IMR-90 (cell line): Measurements from ENCODE around the gene CNTN3.
A peak's percentile ranks its signal among the peaks of the same experiment; 100 is the strongest.

ENCODE experiments used
- CHD1 ChIP-seq: IDR thresholded peaks from 2 replicates; pipeline ENCODE4 v1.6.1; 2012; ENCODE audit warnings: low read depth, low read length, improper control_type of control experiment
- CTCF ChIP-seq: conservative IDR thresholded peaks from 2 replicates; pipeline ENCODE4 v1.5.1; 2012; ENCODE audit warnings: mild to moderate bottlenecking, low read depth, low read length, improper control_type of control experiment
- FOS ChIP-seq: fragments of 150-350 bp; IDR thresholded peaks from 2 replicates; pipeline ENCODE4 v1.6.1; 2016; ENCODE audit warnings: low read depth, low read length
- MAFK ChIP-seq: IDR thresholded peaks from 2 replicates; pipeline ENCODE4 v1.6.1; 2012; ENCODE audit warnings: low read depth, low read length, improper control_type of control experiment
- MAZ ChIP-seq: IDR thresholded peaks from 2 replicates; pipeline ENCODE4 v1.6.1; 2012; ENCODE audit warnings: low read depth, mild to moderate bottlenecking, low read length, improper control_type of control experiment, moderate library complexity, borderline replicate concordance
- MXI1 ChIP-seq: IDR thresholded peaks from 2 replicates; pipeline ENCODE4 v1.6.1; 2012; ENCODE audit warnings: low read depth, mild to moderate bottlenecking, low read length, moderate library complexity, borderline replicate concordance
- POLR2A ChIP-seq: IDR thresholded peaks from 2 replicates; pipeline ENCODE4 v1.6.1; 2012; ENCODE audit warnings: mild to moderate bottlenecking, low read depth, low read length
- RAD21 ChIP-seq: IDR thresholded peaks from 2 replicates; pipeline ENCODE4 v1.6.1; 2012; ENCODE audit warnings: low read length, improper control_type of control experiment
- RFX5 ChIP-seq: IDR thresholded peaks from 2 replicates; pipeline ENCODE4 v1.8.0; 2012; ENCODE audit warnings: low read depth, mild to moderate bottlenecking, low read length, moderate library complexity
- SMC3 ChIP-seq: fragments of 150-350 bp; IDR thresholded peaks from 2 replicates; pipeline ENCODE4 v1.6.1; 2016; ENCODE audit warnings: low read depth, mild to moderate bottlenecking, antibody characterized with exemption, low read length, moderate library complexity
- USF2 ChIP-seq: fragments of 150-350 bp; IDR thresholded peaks from 2 replicates; pipeline ENCODE4 v1.6.1; 2017; ENCODE audit warnings: mild to moderate bottlenecking, antibody characterized with exemption, low read length, low read depth

GRCh38 chr3:74614107-74614967, at the start of gene CNTN3:
- TF ChIP-seq RFX5: no peak
- TF ChIP-seq SMC3: no peak
- no peak for TF ChIP-seq CTCF
- peak; percentile 33; the same call in 1 of the 2 replicates for TF ChIP-seq MAZ
- TF ChIP-seq RAD21: no peak
- TF ChIP-seq POLR2A: 0 out of 2 replicates have a peak, but pooled peaks have one; percentile 30
- no peak for TF ChIP-seq MAFK
- no peak for TF ChIP-seq CHD1
- TF ChIP-seq USF2: peak; percentile 16; the same call in 1 of the 2 replicates
- no peak for TF ChIP-seq FOS
- TF ChIP-seq MXI1: 0 out of 2 replicates have a peak, but pooled peaks have one; percentile 53
